Sigmoid colon (tissue), 7 donors: ENCODE data around the gene SRSF8. TPM values are rescaled to one million over a fixed set of nuclear protein-coding genes. Genes with fewer than 3 reads are reported as not detected.

Experiments
- DNase-seq: peaks from one replicate; pipeline ENCODE4 v3.0.0-alpha.2; 2019
- H3K27ac ChIP-seq, 4 donors: fragments of 200-600 bp; sonication (generic); one replicate each; pipeline ENCODE4 v1.5.1; 2016 to 2019; ENCODE audit warnings: mild to moderate bottlenecking in 1 of 4
- H3K27me3 ChIP-seq, 3 donors: fragments of 200-600 bp; sonication (generic); one replicate each; pipeline ENCODE4 v1.5.1; 2019; ENCODE audit warnings: mild to moderate bottlenecking in 1 of 3
- H3K36me3 ChIP-seq, 4 donors: fragments of 200-600 bp; sonication (generic); one replicate each; pipeline ENCODE4 v1.5.1; 2016 to 2019
- H3K4me1 ChIP-seq, 4 donors: fragments of 200-600 bp; sonication (generic); one replicate each; pipeline ENCODE4 v1.5.1; 2017 to 2019
- H3K4me3 ChIP-seq, 4 donors: fragments of 200-600 bp; sonication (generic); one replicate each; pipeline ENCODE4 v1.5.1; 2017 to 2019; ENCODE audit warnings: mild to moderate bottlenecking in 2 of 4, moderate library complexity in 1 of 4
- H3K9me3 ChIP-seq, 4 donors: fragments of 200-600 bp in 3 of 4; sonication (generic) in 3 of 4; one replicate each; pipeline versions ENCODE4 v1.5.1 to v1.6.1; 2013 to 2019
- EP300 ChIP-seq, 4 donors: sonication (generic); formaldehyde crosslinking; IDR thresholded peaks; one replicate each; pipeline ENCODE4 v1.6.1; 2017; ENCODE audit warnings: antibody characterized with exemption in 4 of 4
- POLR2A ChIP-seq, 2 donors: fragments of 450-650 bp; IDR thresholded peaks; one replicate each; pipeline ENCODE4 v1.6.1; 2016; ENCODE audit warnings: antibody characterized with exemption in 2 of 2, mild to moderate bottlenecking in 2 of 2, moderate library complexity in 2 of 2
- POLR2AphosphoS5 ChIP-seq, 4 donors: sonication (generic); formaldehyde crosslinking; IDR thresholded peaks; one replicate each; pipeline ENCODE4 v1.6.1; 2017; ENCODE audit warnings: antibody characterized with exemption in 4 of 4
- WGBS, 2 donors: extraction: QIAGEN DNeasy Blood & Tissue Kit; methylation state at CpG; one replicate each; pipeline ENCODE4 v1.1.7; 2013; 5-methylcytosine and 5-hydroxymethylcytosine counted together
- intact Hi-C: fragments of 100-400 bp; cut with DNase I; formaldehyde crosslinking; loops from one replicate; pipeline ENCODE4 v1.15.1; 2023
- polyA plus RNA-seq, 3 donors: library from polyadenylated mRNA; stranded (reverse); fragments of 200-250 nt; gene quantifications; one replicate each; pipeline ENCODE4 v1.2.3, GENCODE V29; 2013
- total RNA-seq, 4 donors: library from RNA; depleted of rRNA; stranded (reverse); fragments of >200 nt; gene quantifications; one replicate each; pipeline ENCODE4 v1.1.0, GENCODE V29; 2016
- TF ChIP-seq, protein P1 (sequence below), 4 experiments: fragments of 450-650 bp in 3 of 4; fragments of 200-600 bp in 1 of 4; IDR thresholded peaks; one replicate each; pipeline ENCODE4 v1.5.1; 2016 to 2019; ENCODE audit warnings: antibody characterized with exemption in 4 of 4, mild to moderate bottlenecking in 3 of 4, moderate library complexity in 2 of 4
- donor health status: healthy with polysubstance abuse.
- donor health status: Bipolar disorder and iron deficiency.
- donor health status: healthy.

The SRSF8 gene
- total and polyA plus RNA-seq, 7 donors: 15.0 to 54.7 (median 30.4) TPM

DNA sequence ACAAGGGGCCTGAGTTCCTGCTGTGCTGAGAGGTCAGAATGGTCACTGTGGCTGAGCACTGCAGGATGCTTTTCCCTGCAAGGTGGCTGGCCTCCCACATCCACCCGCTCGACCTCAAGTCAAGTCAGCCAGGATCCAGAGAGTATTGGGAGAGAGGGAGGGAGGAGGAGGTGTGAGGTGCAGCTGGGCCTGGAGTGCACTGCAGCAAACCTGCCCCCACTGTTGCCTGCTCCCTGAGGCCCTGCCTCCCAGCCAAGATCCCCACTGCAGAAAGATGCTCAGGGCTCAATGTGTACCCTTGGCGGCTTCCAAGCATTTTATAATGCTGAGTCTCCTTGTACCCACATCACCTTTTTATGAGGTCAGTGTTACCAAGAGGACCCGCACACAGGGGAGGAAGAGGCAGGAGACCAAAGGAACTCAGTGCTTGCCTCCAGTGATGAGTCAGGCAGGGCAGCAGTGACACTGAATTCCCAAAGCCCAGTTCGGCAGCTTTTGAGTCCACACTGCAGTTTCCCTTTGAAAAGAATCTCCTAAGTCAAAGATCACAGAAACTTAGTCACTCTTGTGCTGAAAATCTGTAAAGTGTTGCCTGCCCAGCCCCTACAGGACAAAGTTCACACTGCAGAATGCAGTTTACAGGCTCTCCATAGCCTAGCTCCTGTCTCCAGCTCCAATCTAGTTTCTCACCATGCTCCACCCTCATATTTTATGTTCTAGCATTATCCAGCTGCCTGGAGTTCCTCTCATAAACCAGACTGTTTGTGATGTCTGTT is 26.0 kb downstream of the SRSF8 start:
- Histone ChIP-seq H3K4me1 (peaks cover 0 to 22% (median 11%) of the 10 kb centered on the region in 4 donors), H3K27ac (no peak overlapping the region), H3K9me3 (no peaks in the 10 kb centered on the region), H3K36me3 (no peaks in the 10 kb centered on the region), H3K27me3 (no peaks in the 10 kb centered on the region), H3K4me3 (no peak overlapping the region)
- WGBS, 2 donors: 15 to 42% methylated on average over 5 of the region's 5 CpGs
- intact Hi-C loops: no loop called here
- TF ChIP-seq POLR2AphosphoS5 (IDR thresholded peaks at IDR 0.05): no peak
- no peak for TF ChIP-seq POLR2A (IDR thresholded peaks at IDR 0.05)
- TF ChIP-seq EP300 (IDR thresholded peaks at IDR 0.05): no peak
- TF ChIP-seq, protein P1, sequence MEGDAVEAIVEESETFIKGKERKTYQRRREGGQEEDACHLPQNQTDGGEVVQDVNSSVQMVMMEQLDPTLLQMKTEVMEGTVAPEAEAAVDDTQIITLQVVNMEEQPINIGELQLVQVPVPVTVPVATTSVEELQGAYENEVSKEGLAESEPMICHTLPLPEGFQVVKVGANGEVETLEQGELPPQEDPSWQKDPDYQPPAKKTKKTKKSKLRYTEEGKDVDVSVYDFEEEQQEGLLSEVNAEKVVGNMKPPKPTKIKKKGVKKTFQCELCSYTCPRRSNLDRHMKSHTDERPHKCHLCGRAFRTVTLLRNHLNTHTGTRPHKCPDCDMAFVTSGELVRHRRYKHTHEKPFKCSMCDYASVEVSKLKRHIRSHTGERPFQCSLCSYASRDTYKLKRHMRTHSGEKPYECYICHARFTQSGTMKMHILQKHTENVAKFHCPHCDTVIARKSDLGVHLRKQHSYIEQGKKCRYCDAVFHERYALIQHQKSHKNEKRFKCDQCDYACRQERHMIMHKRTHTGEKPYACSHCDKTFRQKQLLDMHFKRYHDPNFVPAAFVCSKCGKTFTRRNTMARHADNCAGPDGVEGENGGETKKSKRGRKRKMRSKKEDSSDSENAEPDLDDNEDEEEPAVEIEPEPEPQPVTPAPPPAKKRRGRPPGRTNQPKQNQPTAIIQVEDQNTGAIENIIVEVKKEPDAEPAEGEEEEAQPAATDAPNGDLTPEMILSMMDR (IDR thresholded peaks at IDR 0.05): peak in 3 of 4 experiments; percentile 15 to 37 (median 15)
- no peak for DNase-seq

DNA sequence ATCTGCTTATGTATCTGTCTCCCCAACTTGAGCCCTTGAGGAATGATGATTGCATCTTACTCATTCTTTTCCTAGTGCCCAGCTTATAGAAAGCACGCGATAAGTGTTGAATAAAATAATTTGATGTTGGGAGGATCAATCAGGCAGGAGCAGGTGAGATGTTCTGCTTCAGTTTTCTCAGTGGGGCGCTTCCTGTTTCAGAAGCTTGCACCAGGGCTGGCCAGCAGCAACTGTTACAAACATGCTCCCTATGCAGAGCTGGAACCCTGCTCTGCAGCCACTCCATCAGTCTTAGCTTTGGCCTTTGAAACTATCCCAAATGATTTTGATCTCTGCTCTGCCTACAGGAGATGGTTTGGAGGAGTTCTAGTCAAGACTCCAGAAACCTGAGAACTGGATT is 26.8 kb downstream of the SRSF8 start:
- DNase-seq: no peak
- Histone ChIP-seq H3K27ac (no peak overlapping the region), H3K4me3 (no peak overlapping the region), H3K4me1 (peaks cover 0 to 22% (median 11%) of the 10 kb centered on the region in 4 donors), H3K9me3 (no peaks in the 10 kb centered on the region), H3K36me3 (no peaks in the 10 kb centered on the region), H3K27me3 (no peaks in the 10 kb centered on the region)
- WGBS, 2 donors: 57 to 71% methylated on average over 3 of the region's 3 CpGs
- TF ChIP-seq POLR2AphosphoS5 (IDR thresholded peaks at IDR 0.05) (no peak), POLR2A (IDR thresholded peaks at IDR 0.05) (no peak), EP300 (IDR thresholded peaks at IDR 0.05) (no peak)
- TF ChIP-seq, protein P1 (IDR thresholded peaks at IDR 0.05): no peak
- intact Hi-C loops: no loop called here

DNA sequence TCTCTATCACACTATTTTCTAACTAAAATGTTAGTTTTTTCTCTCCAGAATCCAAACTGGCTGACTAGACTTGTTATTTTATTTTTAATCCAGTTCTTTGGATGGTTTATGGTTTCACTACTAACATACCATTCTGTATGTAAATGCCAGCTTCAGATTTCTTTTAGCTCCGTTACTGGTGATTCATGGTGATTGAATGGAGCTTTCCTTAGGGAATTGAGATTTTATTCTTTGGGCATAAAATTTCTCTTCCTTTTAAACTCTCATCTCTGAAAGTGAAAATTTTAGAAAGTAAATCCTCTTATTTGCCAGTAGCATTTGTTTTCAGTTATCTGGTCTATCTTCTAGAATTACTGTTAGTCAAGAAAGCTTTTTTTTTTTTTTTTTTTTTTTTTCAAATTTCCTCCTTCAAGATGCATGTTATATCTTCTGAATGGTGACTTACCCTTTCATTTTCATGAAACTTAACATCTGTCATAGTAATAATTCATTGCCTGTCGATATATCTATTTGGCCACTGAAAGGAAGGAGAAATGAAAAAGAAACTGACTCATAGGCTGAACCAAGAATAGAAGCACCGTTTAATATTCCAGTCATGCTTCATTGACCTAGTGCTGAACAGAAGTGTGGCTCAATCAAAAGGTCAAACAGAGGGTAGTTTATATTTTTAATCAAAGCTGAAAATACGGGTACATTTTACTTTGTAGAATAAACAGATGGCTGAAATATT is 29.3 kb downstream of the SRSF8 start:
- intact Hi-C loops: no loop called here
- 38 to 62% methylated on average over 4 of the region's 4 CpGs for WGBS, 2 donors
- H3K9me3 ChIP-seq: no peaks in the 10 kb centered on the region
- peaks cover 0 to 11% (median under 1%) of the 10 kb centered on the region in 4 donors for H3K4me1 ChIP-seq
- H3K27ac ChIP-seq: no peak overlapping the region
- TF ChIP-seq, protein P1 (IDR thresholded peaks at IDR 0.05): no peak
- TF ChIP-seq EP300 (IDR thresholded peaks at IDR 0.05): no peak
- TF ChIP-seq POLR2A (IDR thresholded peaks at IDR 0.05): no peak
- no peak for TF ChIP-seq POLR2AphosphoS5 (IDR thresholded peaks at IDR 0.05)
- H3K4me3 ChIP-seq: no peak overlapping the region
- no peak for DNase-seq
- H3K27me3 ChIP-seq: no peaks in the 10 kb centered on the region
- H3K36me3 ChIP-seq: no peaks in the 10 kb centered on the region

DNA sequence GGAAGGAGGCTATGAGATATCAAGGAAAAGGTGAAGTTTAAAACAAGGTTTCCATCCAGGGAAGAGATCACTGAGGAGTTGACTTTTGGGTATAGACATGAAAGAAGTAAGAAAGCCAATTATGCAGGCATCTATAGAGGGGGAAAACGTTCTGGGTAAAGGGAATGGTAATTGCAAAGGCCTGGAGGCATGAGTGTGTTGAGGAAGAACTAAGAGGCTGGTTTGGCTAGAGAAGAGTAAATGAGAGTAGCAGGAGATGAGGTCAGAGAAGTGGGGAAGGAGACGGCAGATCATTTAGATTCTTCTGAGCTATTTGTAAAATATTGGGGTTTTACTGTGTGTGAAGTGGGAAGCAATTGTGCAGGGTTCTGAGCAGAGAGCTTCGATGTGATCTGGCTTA is 30.5 kb downstream of the SRSF8 start:
- Histone ChIP-seq H3K36me3 (no peaks in the 10 kb centered on the region), H3K9me3 (no peaks in the 10 kb centered on the region), H3K27ac (no peak overlapping the region), H3K27me3 (no peaks in the 10 kb centered on the region), H3K4me1 (peaks cover 0 to 11% (median 0%) of the 10 kb centered on the region in 4 donors), H3K4me3 (no peak overlapping the region)
- no peak for TF ChIP-seq POLR2AphosphoS5 (IDR thresholded peaks at IDR 0.05)
- TF ChIP-seq, protein P1 (IDR thresholded peaks at IDR 0.05): no peak
- no peak for TF ChIP-seq POLR2A (IDR thresholded peaks at IDR 0.05)
- TF ChIP-seq EP300 (IDR thresholded peaks at IDR 0.05): no peak
- intact Hi-C loops: no loop called here
- no peak for DNase-seq
- 71 to 78% methylated on average over 3 of the region's 3 CpGs for WGBS, 2 donors
